Body of pancreas (tissue), 4 donors: ENCODE data around the gene ISL2. TPM values are rescaled to one million over a fixed set of nuclear protein-coding genes. Genes with fewer than 3 reads are reported as not detected.

Experiments used
- ATAC-seq: fragments of 150-250 bp; one replicate; pipeline ENCODE4 v1.9.1; 2016
- DNase-seq, 4 donors: peaks; one replicate each; pipeline ENCODE4 v3.0.0-alpha.2; 2019
- H3K27ac ChIP-seq, 4 donors: fragments of 200-600 bp; sonication (generic); 1 replicate in 3 of 4; 2 replicates in 1 of 4; pipeline versions ENCODE4 v1.5.1 to v1.6.1; 2016 to 2019; ENCODE audit warnings: mild to moderate bottlenecking in 1 of 4, mixed read lengths in 1 of 4, moderate library complexity in 1 of 4
- H3K27me3 ChIP-seq, 2 donors: fragments of 200-600 bp; sonication (generic); one replicate each; pipeline ENCODE4 v1.6.0; 2016; ENCODE audit warnings: mild to moderate bottlenecking in 1 of 2
- H3K36me3 ChIP-seq, 2 donors: fragments of 200-600 bp; sonication (generic); replicated peaks in 1 of 2; 2 replicates each; pipeline ENCODE4 v1.5.1; 2016; ENCODE audit warnings: low read depth in 2 of 2; ENCODE audit not compliant: insufficient read depth in 1 of 2
- H3K4me1 ChIP-seq: fragments of 200-600 bp; sonication (generic); one replicate; pipeline ENCODE4 v1.6.0; 2016
- H3K4me3 ChIP-seq, 2 donors: fragments of 200-600 bp; sonication (generic); 1 replicate in 1 of 2; 2 replicates in 1 of 2; pipeline ENCODE4 v1.5.1; 2016 to 2019
- H3K9me3 ChIP-seq, 3 donors: fragments of 200-600 bp; sonication (generic); 1 replicate in 2 of 3; 2 replicates in 1 of 3; pipeline ENCODE4 v1.5.1; 2016
- CTCF ChIP-seq, 7 experiments: fragments of 450-650 bp in 4 of 7; fragments of 200-600 bp in 3 of 7; sonication (generic) in 3 of 7; IDR thresholded peaks; one replicate each; pipeline ENCODE4 v1.5.1; 2016 to 2019; ENCODE audit warnings: antibody characterized with exemption in 7 of 7
- POLR2A ChIP-seq, 3 donors: fragments of 450-650 bp; IDR thresholded peaks; one replicate each; pipeline ENCODE4 v1.6.1; 2016; ENCODE audit warnings: antibody characterized with exemption in 3 of 3, mild to moderate bottlenecking in 2 of 3
- WGBS, 2 donors: methylation state at CpG; one replicate each; pipeline ENCODE4 v1.1.5; 2017; 5-methylcytosine and 5-hydroxymethylcytosine counted together
- intact Hi-C: fragments of 100-400 bp; cut with DNase I; formaldehyde crosslinking; loops from one replicate; pipeline ENCODE4 v1.15.1; 2023
- total RNA-seq, 2 donors: library from RNA; depleted of rRNA; stranded (reverse); fragments of >200 nt; gene quantifications; one replicate each; pipeline ENCODE4 v1.1.0, GENCODE V29; 2016

The ISL2 gene
- total RNA-seq, 2 donors from 2014 or later = not detected

- intact Hi-C loops = no loop called here
- ATAC-seq (no peak), DNase-seq (no peak)
- Histone ChIP-seq H3K36me3 (no peaks in the 10 kb centered on the region), H3K27me3 (peaks cover 3 to 49% of the 10 kb centered on the region in 2 donors), H3K4me1 (peaks cover 34% of the 10 kb centered on the region), H3K9me3 (no peaks in the 10 kb centered on the region), H3K4me3 (no peak overlapping the region), H3K27ac (no peak overlapping the region)
- TF ChIP-seq POLR2A (IDR thresholded peaks at IDR 0.05) = no peak
- TF ChIP-seq CTCF (IDR thresholded peaks at IDR 0.05) = no peak
- 14 to 22% methylated on average over 33 to 39 of the region's 39 CpGs for WGBS, 2 donors
Measured at GRCh38 chr15:76335307-76336253, 993 bp upstream of the ISL2 start.

- TF ChIP-seq POLR2A (IDR thresholded peaks at IDR 0.05) = no peak
- no peak for TF ChIP-seq CTCF (IDR thresholded peaks at IDR 0.05)
- Histone ChIP-seq H3K4me1 (peaks cover 50% of the 10 kb centered on the region), H3K4me3 (no peak overlapping the region), H3K9me3 (no peaks in the 10 kb centered on the region), H3K36me3 (no peaks in the 10 kb centered on the region), H3K27ac (no peak overlapping the region), H3K27me3 (peaks cover 3 to 59% of the 10 kb centered on the region in 2 donors)
- intact Hi-C loops = no loop called here
- DNase-seq (no peak), ATAC-seq (no peak)
- 11 to 15% methylated on average over 25 of the region's 25 CpGs for WGBS, 2 donors
Measured at GRCh38 chr15:76337059-76337695, 604 bp downstream of the ISL2 start.

GRCh38 chr15:76337696-76338485, 1.3 kb downstream of the ISL2 start:
- no peak overlapping the region for H3K4me3 ChIP-seq

More at GRCh38 chr15:76337696-76338485, 1.3 kb downstream of the ISL2 start:
- Histone ChIP-seq H3K9me3 (no peaks in the 10 kb centered on the region), H3K4me1 (peaks cover 57% of the 10 kb centered on the region), H3K27me3 (peaks cover 9 to 67% of the 10 kb centered on the region in 2 donors), H3K36me3 (no peaks in the 10 kb centered on the region), H3K27ac (no peak overlapping the region)
- DNase-seq = no peak
- WGBS, 2 donors = 10% methylated on average over 14 to 88 of the region's 89 CpGs
- ATAC-seq = no peak
- TF ChIP-seq CTCF (IDR thresholded peaks at IDR 0.05) = no peak
- TF ChIP-seq POLR2A (IDR thresholded peaks at IDR 0.05) = no peak
- intact Hi-C loops = no loop called here
